Measurements from ENCODE around the gene NOL8.

Gene NOL8

DNA sequence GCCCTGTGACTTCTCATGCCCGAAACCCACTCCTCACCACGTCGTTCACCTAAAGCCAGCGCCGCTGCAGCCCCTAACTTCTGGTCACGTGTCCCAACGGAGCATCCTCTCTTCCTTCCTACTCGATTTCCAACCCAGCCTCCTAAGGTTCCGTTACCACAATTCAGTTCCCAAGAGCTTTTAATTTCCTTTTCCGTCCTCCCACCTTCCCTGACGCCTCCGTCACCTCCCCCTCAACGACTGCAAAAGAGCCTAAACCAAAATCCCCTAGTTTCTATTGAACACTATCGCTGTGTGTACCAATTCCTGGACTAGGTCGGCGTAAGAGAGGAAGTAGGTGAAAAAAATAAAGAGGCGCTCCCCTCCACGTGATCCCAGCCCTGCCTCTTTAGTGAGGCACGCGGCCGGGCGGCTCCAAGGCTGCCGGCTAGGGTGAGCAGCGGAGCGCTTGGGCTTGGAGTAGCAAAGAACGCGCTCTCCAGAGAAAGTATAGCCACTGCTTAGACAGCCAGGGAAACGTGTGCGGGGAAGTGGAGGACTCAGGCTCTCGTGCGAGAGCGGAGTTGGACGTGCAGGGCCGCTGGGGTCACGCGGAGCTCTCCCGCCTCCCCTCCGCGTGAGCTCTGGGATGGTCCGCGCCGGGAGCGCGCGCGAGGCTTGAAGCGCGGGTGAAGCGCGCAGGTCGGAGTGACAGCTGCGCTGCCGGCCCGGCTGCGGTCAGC lies at the start of gene NOL8, which contains the start of gene CENPP:
TSS of gene NOL8 (minus strand) at position 82 of the 722 bp plus-strand sequence. CDS start 1,189 bp downstream, outside the sequence.
TSS of gene CENPP (plus strand) at position 685 of the 722 bp plus-strand sequence.
- DNase-seq, result peak; percentile 87

DNA sequence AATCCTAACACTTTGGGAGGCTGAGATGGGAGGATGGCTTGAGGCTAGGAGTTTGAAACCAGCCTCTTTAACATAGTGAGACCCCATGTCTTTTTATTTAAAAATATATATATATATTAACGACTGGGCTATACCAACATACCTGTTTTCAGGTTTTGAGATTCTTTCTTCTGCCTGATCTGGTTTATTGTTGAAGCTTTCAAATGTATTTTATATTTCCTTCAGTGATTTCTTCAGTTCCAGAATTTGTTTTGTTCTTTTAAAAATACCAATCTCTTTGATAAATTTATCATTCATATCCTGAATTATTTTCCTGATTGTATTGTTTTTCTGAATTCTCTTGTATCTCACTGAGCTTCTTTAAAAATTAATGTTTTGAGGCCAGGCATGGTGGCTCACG lies 48.0 kb upstream of the NOL8 start:
- DNase-seq, result no peak

DNA sequence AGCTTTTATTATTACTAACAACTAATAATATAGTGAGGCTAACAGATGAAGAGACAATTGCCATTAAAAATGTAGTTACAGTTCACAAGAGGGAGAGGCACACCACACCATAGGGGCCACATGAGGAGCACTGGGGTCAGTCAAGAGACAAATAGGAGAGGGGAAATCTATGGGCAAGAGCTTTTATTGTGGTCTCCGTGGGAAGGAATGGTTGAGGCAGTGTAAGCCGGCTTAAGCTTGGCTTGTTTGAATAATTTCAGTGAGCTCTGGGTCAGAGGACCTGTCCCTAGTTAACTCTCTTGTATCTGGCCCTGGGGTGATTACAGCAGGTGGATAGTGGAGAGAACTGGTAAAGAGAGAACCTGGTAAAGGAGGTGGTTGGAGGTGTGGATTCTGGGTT lies 43.9 kb upstream of the NOL8 start:
- DNase-seq, result no peak

DNA sequence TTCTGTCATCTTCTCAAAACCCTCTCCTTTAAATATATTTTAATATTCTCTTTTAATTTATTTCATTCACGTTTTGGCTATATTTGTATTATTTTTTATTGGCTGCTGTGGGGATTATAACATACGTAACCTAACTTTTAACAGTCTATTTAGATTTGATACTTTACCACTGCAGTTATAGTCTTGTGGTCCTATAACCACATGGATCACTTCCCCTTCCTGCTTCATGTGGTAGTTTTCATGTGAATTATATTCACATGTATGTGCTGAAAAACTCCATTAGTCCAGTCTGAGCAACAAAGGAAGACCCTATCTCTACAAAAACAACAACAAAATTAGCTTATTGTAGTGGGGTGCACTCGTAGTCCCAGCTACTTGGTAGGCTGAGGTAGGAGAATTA lies 34.9 kb upstream of the NOL8 start:
- DNase-seq, result no peak

DNA sequence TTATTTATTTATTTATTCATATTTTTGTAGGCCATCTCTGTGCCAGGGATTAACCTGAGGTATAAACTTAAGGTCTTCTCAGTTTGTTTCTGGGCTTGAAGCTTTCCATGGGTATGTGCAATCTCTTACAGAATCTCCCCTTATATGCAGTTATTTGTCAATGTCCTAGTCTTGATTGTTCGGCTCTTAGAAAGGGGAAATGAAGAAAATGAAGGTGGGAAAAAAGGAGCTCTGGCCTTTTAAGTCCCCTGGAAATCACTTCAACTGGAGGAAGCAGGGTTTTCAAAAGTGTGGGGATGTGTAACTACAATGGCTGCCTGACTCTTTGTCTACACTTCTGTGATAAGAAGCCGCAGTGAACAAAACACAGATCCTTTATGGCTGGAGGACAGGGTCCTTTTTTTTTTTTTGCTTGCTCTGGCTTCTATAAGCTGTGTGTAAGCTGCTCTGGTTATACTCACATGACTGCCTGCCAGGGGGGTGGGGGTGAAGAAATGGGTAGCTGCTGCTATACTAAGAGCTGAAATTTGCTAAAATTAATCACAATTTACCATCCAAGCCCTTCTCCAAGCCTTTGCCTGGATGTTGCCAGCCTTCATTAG lies 34.3 kb upstream of the NOL8 start:
- no peak for DNase-seq

DNA sequence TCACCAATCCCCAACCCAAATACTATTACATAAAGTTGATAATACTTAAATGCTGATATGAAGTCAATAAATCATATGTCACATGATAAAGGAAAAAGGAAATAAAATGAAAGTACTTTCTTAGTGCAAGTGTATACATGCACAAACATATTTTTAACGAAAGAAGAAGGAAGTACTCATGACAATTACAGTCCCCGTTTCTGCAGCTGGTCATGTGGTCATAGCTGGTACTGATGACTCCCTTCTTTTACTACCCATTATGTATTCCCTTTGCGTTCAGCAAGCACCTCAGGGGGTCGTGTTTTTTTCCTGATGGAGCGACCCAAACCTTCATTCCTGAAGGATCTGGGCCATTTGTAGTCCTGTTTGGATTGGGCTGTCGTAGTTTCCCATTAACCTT lies 27.9 kb upstream of the NOL8 start:
- no peak for DNase-seq

DNA sequence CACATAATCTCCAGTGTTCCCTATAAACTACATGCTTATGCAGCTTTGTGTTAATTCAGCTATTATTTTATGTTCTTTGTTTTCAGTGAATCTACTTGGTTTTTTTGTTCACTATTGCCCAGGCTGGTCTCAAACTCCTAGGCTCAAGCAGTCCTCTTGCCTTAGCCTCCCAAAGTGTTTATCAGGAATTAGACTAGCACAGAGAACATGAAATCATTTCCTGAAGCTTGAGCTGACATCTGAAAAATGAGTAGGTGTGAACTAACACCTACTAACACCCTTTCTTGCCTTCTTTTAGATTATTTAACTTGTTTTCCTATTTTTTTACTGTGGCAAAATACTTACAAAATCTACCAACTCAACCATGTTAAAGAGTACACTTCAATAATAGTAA lies 25.6 kb upstream of the NOL8 start:
- no peak for DNase-seq

DNA sequence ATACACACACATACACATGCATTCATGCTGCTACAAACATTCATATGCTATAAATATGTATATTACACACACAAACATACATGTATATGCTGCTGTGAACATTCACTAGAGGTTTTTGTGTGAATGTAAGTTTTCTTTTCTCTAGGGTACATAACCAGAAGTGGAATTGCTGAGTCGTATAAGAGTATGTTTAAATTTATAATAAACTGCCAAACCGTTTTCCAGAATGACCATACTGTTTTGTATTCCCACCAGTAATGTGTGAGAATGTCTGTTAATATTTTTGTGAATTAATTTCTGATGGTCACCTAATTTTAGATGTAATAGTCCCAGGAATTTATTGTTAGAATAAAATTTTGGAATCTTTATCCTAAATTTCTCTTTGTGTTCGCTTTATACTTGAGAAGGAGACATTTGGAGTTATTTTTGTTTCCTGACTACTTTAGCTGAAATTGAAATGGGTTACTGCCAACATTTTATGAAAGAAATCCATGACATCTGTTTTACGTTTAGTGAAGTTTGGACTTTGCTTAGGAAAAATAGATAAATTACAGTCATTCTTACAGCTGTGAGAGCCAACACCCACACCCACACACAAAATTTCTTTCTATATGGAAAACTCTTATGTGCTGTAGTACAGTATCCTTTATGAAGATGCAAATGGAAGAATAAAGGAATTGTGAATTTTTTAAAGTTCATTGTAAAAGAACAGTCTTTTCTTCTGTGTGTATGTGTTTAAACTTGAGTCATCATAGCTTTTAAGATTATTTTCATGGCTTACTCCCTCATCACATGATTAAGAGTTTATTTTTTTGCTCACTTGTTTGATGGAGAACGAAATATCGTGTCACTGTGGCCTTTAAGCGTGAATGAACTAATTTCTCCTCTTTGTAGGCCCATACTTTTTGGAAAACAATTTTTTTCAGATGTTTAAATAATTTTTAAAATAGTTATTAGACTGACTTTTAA lies 24.9 kb upstream of the NOL8 start:
- no peak for DNase-seq

DNA sequence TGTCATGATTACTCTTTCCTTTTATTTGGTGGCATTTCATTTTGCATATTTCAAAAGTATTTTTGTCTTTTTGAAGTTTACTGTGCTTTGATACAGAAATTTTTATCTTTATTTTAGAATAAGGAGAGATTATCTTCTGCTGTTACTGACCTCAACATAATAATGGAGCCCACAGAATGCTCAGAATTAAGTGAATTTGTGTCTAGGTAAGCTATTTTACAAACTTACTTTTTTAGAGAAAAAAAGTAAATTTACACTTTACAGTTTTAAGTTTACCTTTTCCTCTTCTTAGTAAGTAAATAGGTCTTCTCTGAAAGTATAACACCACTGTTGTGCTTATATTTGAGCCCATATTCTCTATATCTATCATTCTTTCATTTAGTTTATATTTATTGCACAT lies 20.4 kb upstream of the NOL8 start:
- no peak for DNase-seq

DNA sequence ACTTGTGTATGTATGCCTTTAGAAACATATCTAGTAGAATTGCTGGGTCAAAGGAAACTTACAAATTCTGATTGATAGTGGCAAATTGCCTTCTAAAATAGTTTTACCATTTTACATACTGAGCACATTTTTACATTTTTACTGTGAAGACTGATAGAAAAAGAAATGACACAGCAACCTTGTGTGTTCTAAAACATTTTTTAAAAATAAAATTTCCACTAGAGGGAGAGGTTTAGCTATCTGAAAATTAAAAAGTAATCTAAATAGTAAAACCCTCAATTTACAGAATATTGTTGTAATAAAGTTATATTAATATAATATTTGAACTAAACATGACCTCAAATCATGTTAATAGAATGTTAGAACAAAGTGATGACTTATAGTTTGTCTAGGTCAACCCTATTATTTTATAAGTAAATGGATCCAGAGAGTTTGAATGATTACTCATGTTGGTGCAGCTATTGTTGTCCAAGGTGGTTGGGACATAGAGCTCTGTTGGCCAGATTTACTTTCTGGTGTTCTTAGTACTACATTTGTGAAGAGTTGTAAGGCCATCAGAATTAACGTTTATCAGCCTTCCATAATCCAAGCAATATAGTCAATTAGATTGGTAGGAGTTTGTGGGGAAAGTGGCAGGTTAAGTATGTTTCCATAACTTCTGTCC lies 17.8 kb upstream of the NOL8 start:
- DNase-seq, result no peak

DNA sequence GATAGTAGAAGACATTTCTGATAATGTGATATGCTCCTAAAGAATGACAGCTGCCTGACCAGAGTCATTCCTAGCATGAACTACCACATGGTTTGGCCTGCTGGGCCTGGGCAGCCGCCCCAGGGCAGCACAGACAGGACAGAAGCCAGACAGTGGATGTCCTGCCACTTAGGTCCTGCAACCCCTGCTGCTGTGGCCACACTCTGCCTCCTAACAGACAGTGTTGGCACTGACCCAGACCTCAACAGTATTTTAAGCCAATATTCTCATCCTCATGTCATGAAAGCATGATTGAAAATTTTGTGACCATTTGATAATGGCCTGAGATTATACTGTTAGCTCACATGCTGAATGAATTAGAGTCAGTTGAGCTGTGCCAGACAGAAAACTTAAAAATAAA lies 16.4 kb upstream of the NOL8 start:
- no peak for DNase-seq

DNA sequence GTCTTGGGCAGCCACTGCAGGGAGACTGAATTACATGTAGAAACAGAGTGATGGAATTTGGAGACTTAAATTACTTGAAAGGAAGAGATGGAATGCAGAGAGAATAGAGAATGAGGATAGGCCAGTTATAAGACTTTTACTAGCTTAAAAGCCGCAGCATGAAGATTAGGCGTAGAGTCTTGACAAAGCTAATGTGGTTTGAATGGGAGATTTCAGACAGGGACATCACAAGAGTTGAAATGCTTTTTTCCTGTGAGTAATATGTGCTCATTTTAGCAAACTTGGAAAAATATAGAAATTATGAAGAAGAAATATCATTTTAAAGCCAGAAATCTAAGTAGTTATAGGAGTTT lies 8.1 kb upstream of the NOL8 start:
- no peak for DNase-seq

DNA sequence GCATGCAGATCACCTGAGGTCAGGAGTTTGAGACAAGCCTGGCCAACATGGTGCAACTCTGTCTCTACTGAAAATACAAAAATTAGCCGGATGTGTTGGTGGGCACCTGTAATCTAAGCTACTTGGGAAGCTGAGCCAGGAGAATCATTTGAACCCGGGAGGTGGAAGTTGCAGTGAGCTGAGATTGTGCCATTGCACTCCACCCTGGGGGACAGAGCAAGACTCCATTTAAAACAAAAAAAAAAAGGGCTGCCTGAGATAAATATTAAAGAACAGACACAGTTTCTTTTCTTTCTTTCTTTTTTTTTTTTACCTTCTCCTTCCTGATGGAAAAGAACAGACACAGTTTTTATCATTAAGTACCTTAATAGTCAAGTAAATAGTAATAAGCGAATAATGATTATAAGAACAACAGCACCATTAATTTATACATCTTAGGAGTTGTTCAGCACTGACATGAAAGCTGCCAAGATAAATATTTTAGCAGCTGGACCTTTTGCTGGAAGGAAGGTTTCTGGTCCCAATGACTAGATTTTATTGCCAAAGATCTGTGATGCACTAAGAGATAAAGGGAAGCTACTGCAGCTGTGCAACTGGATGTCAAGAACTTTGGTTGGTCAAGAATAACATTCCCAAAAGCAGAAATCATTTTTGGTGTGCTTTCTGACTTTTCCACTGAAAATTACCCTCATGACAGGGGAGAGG lies 7.6 kb upstream of the NOL8 start:
- no peak for DNase-seq

DNA sequence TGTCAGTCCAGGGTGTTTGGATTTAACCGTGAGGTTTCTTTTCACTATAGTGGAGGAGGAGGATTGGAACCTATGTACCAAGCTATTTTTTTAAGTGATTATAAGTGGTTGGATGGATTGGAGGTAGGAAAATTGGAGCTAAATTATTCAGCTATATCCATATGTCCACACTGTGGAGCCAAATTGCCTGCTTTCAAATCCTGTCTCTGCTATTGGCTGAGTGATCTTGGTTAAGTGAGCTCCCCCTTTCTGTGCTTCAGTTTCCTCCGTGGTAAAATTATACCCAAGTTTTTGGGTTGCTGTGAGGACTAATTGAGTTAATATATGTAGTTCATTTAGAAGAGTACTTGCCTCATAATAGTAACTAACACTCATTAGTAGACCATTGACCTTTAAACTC lies 3.1 kb upstream of the NOL8 start:
- DNase-seq, result no peak

DNA sequence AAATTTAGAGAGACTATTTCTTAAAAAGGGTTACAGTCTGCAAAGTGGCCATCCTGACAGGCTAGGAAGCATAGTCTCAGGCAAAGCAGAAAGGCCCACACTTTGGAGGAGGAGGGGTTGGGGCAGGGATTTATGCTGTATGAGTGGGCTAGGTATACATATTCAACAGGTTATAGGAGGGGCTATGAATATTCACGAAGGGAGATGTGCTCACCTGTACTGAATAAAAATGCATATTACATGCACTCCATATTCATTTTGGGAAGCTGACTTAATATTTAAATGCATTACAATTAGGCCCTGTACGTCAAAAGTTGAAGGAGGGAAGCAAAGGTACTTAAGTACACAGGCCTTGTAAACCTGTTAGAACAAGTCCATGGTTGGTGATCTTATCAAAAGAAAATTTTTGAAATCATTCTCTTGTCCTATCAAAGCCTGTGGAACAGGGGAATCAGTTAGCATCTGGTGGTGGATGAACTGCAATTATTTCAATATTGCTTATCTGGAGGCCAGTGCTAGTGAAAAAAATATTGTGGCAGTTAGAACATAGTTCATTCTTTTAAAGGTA lies 2.2 kb upstream of the NOL8 start:
- no peak for DNase-seq

DNA sequence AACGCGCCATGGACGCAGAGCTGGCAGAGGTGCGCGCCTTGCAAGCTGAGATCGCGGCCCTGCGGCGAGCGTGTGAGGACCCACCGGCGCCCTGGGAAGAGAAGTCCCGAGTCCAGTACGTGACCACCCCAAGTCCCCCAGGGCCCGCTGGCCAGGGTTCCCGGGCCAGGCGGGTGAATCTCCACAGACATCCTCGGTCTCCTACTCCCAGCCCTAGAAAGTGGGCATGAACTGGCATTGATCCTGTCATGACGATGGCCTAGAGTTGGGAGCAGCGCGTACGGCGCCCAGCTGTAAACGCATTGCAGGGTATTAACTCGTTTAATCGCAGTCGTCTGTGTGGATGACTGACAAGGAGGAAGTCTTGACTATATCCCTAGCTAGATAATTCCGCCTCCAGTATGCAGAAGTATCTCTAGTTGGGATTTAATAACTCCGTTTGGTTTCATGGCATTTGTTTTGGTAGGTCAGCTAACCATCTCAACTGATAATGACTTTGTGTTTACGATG lies 896 bp upstream of the NOL8 start:
- DNase-seq, result no peak

DNA sequence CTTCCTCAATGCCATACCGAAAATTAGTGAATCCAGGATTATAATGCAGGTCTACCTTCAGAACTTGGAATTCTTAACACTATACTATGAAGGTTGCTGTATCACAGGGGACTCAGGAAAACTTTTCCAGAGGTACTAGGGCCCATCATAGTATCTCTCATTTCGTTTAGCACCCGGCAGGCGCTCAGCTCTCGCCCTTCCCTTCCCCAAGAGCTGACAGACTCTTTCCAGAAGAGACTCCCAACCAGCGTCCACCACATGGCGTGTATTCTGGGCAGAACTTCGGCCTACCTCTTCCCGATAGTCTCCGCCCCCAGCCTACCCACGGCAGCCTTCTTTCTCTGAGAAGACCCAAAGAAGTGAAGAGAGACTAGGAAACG lies 271 bp downstream of the NOL8 start:
- no peak for DNase-seq

DNA sequence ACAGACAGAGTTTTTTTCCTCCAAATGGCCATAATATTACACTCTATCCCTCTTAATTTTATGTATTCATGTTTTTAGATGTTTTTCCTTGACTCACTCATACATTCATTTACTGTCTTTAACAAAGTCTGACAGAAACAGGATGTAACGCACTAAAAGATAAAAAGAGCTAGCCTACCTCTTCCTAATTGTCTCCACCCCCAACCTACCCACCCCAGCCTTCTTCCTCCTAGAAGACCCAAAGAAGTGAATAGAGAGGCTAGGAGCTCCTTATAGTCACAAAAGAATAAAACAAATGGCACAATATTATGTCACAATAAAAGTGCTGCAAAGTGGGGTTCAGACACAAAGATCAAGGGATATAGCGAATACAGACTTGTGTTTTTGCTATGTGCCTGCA lies 719 bp downstream of the NOL8 start:
- DNase-seq, result no peak

DNA sequence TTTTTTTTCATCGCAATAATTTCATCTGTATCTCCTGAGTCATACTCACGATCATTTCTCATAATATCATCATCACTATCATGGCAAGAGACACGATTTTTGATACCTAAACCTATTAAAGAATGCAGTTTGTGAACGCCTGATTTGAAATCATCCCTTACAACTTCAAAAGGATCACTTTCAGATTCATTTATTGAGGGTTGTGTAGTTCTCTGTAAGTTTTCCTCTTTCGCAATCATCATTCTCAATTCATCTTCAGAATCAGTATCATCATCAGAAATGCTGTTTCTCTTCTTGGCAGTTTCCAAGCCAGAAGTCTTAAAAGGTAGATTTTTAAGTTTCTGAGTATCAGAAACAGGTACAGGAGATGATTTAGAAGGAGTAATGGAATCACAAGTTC lies 9.7 kb downstream of the NOL8 start:
- no peak for DNase-seq

DNA sequence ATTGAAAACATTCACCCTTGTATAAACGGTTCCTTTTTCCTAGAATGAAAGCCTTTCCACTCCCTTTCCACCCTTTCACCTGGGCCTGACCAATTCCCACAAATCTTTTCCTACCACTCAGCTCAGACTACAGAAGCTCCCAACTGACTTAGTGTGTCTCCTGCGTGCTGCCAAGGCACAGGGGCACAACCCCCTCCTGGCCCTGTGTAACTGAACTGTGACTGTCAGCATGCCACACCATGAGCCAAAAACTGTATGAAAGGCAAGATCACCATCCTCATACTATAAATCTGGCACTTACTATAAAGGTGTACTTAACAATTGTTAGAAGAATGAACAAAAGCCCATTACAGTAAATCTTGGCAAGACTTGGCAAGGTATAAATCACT lies 11.5 kb downstream of the NOL8 start:
- DNase-seq, result no peak

DNA sequence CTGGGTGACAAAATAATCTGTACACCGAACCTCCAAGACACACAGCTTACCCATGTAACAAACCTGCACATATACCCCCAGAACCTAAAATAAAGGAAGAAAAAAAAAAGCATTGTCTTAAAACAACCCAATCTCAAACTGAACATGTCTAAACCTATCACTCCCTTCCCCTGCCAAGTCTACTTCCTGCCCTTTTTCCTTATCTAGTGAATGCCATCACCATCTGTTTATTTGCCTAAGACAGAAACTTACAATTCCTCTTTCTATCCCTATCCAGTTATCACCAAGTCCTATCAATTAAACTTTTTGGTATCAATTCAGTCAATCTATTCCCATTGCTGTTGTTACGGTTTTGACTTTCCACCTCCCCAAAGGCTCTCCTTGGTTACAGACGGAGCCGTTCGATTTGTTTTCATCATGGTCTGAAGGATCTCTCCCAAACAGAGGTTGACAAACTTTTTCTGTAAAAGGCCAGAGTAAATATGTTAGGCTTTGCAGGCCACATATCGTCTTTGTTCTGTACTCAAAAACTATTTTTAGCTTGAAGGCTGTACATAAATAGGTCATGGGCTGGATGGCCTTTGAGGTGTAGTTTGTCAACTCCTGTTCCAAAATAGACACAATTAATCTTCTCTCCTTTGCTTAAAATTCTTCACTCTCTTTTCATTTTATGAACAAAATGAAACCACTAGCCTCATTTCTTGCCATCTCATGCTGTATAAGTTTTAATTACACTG lies 12.1 kb downstream of the NOL8 start:
- no peak for DNase-seq

Measured in stimulated activated naive CD4-positive, alpha-beta T cell treated with Interleukin-2 at 50 U/mL for 16 hours (primary cell).